Measurements from ENCODE around the gene IL17RB.

DNA sequence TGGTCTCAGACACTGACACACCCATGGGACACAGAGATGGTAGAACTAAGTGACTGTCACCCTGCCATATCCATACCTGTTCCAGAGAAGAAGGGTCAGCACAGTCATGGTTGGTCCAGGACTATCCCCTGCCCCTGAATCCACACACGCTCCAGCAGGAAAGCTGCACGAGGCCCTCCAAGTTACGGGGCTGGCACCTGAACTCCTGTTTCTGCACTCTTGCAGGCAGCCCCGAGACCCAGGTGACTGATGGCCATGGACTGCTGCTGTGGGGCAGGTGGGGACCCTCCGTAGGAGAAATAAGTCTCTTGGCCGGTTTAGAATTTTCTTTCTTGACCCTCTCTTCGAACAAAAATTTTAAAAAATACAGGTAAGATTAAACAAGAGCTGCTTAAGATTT, 30.7 kb upstream of the IL17RB start:
- TF ChIP-seq POLR2A (IDR thresholded peaks at IDR 0.05), result no peak
- TF ChIP-seq, protein P1, sequence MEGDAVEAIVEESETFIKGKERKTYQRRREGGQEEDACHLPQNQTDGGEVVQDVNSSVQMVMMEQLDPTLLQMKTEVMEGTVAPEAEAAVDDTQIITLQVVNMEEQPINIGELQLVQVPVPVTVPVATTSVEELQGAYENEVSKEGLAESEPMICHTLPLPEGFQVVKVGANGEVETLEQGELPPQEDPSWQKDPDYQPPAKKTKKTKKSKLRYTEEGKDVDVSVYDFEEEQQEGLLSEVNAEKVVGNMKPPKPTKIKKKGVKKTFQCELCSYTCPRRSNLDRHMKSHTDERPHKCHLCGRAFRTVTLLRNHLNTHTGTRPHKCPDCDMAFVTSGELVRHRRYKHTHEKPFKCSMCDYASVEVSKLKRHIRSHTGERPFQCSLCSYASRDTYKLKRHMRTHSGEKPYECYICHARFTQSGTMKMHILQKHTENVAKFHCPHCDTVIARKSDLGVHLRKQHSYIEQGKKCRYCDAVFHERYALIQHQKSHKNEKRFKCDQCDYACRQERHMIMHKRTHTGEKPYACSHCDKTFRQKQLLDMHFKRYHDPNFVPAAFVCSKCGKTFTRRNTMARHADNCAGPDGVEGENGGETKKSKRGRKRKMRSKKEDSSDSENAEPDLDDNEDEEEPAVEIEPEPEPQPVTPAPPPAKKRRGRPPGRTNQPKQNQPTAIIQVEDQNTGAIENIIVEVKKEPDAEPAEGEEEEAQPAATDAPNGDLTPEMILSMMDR (IDR thresholded peaks at IDR 0.05), result no peak
